GM04504 (cell line): ENCODE data around the gene ZNF101.

Experiments
- DNase-seq: peaks from one replicate; pipeline ENCODE4 v3.0.0-alpha.2; 2012; ENCODE audit warnings: low read depth

ZNF101 gene

DNA sequence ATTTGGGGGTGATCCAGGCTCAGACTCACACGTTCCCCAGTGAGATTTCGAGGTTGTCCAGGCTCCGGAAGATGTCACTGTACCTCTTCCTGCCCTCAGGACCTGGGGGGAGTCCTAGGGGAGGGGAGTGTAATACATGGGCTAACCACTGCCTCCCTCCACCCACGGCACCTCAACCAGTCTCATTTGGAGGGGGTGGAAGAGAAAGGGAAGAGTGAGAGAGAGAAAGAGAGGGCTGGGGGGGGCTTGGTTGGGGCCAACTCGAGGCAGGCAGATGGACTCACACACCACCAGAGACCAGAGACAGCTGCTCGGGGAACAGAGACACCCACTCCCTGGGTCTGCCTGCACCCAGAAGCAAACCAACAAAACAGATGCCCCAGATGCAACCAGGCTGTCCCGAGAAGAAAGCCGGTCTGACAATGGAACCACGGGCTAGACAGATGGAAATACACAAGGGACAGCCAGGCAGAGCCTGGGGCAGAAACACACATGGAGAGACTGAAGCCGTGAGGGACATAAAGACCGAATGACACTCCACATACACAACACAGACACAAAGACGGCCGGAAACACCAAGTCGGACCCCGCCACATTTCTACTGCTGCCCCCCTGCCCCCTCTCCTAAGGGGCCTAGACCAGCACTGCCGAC is 26.0 kb upstream of the ZNF101 start:
- DNase-seq = no peak

- DNase-seq = no peak
Observed at GRCh38 chr19:19643158-19644053, 25.2 kb upstream of the ZNF101 start, which contains the start of gene GMIP. TSS of gene GMIP (minus strand) at chr19:19643657. CDS start at chr19:19643529, 128 bp downstream.

DNA sequence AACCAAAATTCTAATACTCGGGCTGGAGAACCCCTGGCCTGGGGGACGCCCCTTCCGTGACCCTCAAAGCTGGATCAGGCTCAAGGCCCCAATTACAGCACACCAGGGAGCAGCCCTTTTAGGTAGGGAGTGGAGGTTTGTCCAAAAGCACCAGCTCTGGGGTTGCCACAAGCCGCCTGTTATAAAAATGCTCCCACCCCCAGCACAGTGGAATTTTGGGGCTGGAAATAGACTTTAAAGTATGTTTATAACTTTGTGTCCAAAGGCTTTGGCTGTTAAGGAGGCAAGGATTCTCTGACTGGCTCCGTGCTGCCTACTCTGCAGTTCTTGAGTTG is 24.6 kb upstream of the ZNF101 start:
- no peak for DNase-seq

DNA sequence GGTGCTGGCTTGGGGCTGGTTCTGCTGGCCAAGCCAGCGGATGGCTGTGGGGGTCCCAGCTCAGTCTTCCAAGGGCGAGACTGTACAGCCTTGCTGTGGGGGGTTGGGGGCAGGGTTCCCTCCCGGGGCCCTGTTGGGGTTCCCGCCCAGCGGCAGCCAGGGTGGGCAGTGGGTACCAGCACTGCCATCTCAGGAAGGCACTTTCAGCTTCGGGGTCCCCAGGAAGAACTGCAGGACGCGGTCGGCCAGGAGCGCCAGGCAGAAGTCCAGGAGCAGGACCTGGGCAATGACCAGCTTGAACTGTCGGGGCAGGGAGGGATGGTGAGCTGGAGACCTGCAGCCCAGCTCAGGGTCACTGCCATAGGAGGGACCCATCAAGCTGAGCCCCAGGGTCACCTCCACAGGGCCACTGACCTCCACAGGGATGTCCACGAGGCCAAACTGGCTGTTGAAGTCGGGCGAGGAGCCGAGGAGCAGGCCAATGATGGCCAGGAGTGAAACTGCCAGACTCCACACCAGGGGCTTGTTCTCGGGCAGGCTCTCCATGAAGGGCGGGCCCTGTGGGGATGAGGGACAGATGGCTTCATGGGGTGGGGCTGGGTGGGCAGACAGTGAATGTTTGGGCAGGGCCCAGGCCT is 23.3 kb upstream of the ZNF101 start:
- no peak for DNase-seq

DNA sequence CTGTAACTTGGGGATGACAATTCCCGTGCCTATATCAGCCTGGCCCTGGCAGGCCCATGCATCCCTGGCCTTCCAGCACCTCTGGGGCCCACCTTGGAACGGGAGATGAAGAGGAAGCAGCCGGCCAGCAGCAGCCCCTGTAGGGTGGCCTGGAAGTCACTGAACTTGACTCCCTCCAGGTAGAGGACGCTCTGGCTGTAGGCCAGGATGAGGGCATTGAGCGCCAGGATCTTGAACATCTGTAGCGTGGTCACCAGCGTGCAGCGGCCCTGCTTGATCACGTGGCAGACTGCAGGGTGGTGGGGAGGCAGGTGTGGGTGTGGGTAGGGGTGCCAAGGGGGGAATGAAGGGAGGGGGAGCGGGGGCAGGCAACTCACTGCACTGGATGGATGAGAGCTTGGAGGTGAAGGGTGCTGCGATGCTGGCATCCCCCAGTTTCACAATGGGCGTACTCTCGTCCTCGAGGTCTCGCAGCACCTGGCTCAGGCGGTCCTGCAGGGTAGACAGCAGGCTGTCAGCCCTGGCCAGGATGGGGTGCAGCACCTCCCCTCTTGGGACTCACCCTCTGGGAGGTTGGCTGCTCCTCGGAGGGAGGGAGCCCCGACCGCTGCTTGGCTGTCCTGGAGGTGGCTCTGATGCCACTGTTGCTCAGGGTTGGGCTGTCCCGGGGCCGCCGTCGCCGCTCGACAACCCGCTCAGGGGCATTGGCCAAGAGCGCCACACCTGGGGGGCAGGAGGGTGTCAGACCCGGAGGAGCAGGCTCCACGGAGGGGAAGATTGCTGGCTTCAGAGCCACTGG is 21.4 kb upstream of the ZNF101 start:
- DNase-seq = no peak

GRCh38 chr19:19649155-19649554 is 19.5 kb upstream of the ZNF101 start:
- no peak for DNase-seq

DNA sequence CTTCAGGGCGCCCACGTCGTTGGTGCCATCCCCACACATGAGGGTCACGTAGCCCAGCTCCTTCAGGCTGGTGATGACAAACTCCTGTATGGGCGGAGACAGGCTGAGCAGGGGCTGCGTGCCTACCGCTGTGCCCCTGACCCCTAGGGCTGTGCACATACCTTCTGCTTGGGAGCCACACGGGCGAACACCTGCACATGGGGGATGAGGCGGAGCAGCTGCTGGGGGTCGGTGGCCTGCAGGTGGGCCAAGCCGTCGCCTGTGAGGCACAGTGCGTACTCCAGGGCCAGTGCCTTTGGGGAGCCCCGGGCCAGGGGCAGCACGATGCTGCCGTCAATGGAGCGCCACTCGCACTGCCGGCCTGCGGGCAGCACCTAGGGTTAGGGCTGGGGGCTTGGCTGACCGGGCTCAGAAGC is 19.1 kb upstream of the ZNF101 start:
- DNase-seq = no peak

DNA sequence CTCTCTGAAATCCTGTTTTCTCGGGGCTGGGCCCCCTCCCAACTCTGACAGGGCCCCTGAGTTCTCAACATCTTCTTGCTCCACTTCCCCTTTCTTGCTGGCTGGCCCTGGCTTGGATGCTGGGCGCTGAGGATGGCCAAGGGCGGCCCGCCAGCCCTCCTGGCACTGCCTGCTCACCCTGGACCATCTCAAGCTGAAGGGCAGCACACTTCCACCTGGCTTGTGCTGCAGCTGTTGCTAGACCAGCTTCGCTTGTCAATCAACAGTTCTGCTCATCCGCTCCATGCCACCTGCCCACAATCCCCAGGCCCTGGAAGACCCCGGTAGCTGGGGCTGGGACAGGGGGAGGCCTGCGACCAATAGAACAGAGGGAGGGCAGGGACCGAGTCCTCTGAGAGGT is 18.3 kb upstream of the ZNF101 start:
- no peak for DNase-seq

- no peak for DNase-seq
Observed at GRCh38 chr19:19651076-19651475, 17.6 kb upstream of the ZNF101 start.

DNA sequence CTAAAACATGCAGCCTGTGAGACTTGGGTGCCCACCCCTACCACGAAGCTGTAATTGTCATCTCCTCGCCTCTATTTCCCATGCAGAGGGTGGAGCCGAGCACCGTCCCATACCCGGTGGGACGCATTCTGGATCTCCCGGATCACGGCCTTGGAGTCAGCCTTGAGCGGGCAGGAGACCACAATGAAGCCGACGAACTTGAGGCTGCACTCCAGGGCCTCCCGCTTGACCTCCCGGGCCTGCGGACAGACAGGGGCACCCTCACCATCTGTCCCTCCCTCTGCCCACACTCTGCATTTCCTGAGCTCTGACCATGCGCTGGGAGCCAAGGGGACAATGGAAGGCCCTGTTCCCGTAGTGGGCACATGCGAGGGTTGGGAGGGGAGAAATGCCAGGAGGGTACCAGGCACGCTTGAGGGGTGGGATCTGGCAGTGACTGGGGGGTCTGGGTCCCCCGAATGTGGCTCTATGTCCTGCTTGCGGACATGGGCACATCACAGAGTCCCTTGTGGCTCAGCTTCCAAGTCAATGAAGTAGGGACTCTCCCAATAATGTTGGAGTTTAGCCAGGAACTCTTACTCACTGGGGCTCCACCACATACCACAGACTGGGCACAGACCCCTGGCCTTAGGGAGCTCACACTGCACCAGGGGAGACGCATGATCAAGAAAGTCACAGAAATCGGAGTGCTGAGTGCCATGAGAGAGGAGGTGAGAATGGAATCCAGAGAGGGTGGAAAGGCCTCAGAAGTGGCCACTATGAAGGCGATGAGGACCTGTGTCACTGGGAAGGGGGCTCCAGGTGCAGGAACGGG is 15.9 kb upstream of the ZNF101 start:
- no peak for DNase-seq

DNA sequence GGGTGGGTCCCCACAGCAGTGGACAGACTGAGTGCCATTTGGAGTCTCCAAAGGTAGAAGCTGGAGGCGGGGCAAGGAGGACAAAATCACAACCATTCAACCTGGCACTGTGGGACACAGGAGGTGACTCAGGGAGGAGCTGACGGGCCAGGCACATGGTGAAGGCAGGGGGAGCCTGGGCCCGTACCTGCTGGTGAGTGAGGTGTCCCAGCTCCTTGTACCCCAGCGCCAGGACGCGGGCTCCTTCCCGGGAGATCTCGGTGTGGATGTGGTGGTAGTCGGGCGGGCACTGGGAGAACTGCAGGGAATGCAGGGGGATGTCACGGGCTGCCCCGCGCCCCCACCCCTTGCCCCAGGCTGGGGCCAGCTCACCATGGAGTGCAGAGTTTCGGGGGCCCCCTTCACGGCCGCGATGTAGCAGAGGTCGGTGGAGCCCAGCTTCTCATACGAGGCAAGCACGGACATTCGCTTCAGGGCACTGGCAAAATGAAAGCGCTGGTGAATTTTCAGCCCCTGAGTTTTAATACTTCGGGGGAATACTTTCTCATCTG is 15.0 kb upstream of the ZNF101 start:
- no peak for DNase-seq

DNA sequence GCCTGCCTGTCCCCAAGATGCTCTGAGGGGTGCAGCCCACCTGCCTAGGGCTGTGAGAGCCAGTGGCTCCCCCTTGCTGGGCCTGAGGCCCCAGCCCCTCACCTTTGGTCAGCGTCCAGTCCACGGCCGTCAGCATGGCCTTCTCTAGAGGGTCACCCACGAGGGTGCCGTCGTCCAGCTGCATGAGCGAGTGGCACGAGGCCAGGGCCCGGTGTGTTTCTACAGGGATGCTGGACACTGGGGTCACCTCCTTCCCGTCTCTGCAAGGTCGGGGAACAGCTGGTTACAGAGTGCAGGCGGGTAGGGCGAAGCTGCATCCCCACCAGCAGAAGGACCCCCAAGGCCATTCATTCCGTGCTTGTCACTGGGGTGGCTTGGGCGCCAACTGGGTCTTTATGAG is 14.2 kb upstream of the ZNF101 start:
- DNase-seq = no peak

GRCh38 chr19:19655051-19655594 is 13.5 kb upstream of the ZNF101 start:
- no peak for DNase-seq

GRCh38 chr19:19655641-19656343 is 12.8 kb upstream of the ZNF101 start:
- no peak for DNase-seq

GRCh38 chr19:19656451-19657396 is 11.9 kb upstream of the ZNF101 start:
- DNase-seq = no peak

DNA sequence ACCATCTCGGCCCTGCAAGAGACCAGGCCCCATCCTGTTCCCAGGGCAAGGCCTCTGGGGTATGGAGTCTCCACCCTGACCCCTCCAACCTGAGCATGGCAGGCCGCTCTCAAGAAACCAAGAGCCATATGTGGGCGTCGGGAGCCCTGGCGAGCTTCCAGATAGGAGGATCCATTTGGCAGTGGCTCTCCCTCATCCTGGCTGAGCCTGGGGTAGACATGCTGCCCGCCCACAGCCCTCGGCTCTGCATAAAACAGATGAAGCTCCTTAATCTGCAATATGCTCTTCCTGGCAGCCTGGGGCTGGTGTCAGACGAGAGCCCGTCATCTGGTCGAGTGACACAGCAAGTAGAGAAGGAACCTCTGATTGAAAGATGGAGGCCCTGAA is 11.2 kb upstream of the ZNF101 start:
- DNase-seq = no peak

- DNase-seq = no peak
Observed at GRCh38 chr19:19659646-19660245, 8.9 kb upstream of the ZNF101 start.

DNA sequence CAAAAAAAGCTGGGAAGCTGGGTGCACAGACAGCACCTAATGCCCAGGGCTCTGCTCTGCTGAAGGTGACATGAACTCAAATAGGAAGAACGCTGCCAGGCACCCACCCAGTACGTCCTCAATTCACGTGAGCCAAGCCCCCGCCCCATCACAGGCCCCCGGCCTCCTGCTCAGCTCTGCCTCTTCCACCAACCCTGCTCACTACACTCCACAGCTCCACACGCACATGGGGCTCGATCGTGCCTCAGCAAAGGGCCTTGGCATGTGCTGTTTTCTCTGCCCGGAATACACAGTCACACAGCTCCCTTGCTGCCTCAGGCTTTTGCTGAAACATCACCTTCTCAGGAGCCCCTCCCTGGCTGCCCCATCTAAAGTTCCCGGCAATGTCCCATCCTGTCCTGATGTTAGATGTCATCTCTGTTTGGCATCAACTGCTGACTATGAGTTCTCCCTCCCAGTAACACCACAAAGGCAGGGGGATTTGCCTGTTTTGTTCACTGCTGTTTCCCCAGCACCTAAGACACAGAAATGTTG is 7.4 kb upstream of the ZNF101 start:
- no peak for DNase-seq
